GM23248 (cell line): Measurements from ENCODE around the gene PTPN23.

ENCODE experiments used
- EZH2 ChIP-seq: fragments of 200-600 bp; sonication (generic); IDR thresholded peaks from 2 replicates; pipeline ENCODE4 v1.6.1; 2018; ENCODE audit warnings: antibody characterized with exemption, mild to moderate bottlenecking; ENCODE audit not compliant: insufficient read depth, poor library complexity, severe bottlenecking
- EZH2phosphoT487 ChIP-seq: fragments of 200-600 bp; sonication (generic); IDR thresholded peaks from 2 replicates; pipeline ENCODE4 v1.6.1; 2018; ENCODE audit warnings: antibody characterized with exemption, moderate library complexity, mild to moderate bottlenecking, low read depth; ENCODE audit not compliant: insufficient read depth

DNA sequence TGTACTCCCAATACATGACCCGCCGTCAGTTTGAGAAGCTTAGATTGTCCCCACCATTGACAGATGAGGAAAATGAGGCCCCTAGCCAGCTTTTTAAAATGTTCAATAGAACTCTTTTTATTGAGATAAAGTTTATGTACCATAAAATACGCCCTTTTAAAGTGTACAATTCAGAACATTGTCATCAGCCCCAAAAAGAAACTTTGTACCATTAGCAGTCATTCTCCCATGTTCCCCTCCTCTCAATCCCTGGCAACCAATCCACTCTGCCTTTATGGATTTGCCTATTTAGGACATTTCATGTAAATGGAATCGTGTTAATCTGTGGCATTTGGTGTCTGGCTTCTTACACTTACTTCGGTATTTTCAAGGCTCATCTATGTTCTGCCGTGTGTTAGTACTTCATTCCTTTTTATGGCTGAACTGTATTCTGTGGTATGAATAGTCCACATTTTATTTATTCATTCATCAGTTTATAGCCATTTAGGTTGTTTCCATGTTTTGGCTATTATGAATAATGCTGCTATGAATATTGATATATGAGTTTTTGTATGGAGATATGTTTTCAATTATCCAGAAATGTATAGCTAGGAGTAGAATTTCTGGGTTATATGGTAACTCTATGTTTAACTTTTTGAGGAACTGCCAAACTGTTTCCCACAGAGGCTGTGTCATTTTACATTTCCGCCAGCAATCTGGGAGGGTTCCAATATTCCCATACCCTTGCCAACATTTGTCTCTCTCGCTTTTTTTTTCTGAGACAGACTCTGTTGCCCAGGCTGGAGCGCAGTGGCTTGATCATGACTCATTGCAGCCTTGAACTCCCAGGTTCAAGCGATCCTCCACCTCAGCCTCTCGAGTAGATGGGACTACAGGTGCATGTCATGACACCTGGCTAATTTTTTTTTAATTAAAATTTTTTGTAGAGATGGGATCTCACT, 15.3 kb upstream of the PTPN23 start:
- TF ChIP-seq EZH2 (no peak), EZH2phosphoT487 (no peak)
